ENCODE results near the gene VASH2. TPM values are rescaled to one million over a fixed set of nuclear protein-coding genes. Genes with fewer than 3 reads are reported as not detected.
"Not testable (repeated sequence)": the region's sequence is repeated elsewhere in the genome, so short reads cannot be mapped to it uniquely, and the experiment has no call there.

The VASH2 gene
- total RNA-seq, 1 donor from 2014 or later: 59.8 TPM

- no peak overlapping the region for H3K4me3 Mint-ChIP-seq (ENCODE audit: unreplicated experiment)
- no peaks in the 10 kb centered on the region for H3K4me1 Mint-ChIP-seq (ENCODE audit: low read depth, unreplicated experiment)
- H3K36me3 Mint-ChIP-seq (ENCODE audit: unreplicated experiment): peaks cover 9% of the 10 kb centered on the region
- peaks cover 1% of the 10 kb centered on the region for H3K9me3 Mint-ChIP-seq (ENCODE audit: unreplicated experiment)
- no peak overlapping the region for H3K27ac Mint-ChIP-seq (ENCODE audit: unreplicated experiment)
- TF ChIP-seq, protein P1, sequence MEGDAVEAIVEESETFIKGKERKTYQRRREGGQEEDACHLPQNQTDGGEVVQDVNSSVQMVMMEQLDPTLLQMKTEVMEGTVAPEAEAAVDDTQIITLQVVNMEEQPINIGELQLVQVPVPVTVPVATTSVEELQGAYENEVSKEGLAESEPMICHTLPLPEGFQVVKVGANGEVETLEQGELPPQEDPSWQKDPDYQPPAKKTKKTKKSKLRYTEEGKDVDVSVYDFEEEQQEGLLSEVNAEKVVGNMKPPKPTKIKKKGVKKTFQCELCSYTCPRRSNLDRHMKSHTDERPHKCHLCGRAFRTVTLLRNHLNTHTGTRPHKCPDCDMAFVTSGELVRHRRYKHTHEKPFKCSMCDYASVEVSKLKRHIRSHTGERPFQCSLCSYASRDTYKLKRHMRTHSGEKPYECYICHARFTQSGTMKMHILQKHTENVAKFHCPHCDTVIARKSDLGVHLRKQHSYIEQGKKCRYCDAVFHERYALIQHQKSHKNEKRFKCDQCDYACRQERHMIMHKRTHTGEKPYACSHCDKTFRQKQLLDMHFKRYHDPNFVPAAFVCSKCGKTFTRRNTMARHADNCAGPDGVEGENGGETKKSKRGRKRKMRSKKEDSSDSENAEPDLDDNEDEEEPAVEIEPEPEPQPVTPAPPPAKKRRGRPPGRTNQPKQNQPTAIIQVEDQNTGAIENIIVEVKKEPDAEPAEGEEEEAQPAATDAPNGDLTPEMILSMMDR (IDR thresholded peaks at IDR 0.05; ENCODE audit: partially characterized antibody, unreplicated experiment): no peak
- H3K27me3 Mint-ChIP-seq (ENCODE audit: unreplicated experiment): no peaks in the 10 kb centered on the region
- DNase-seq: no peak
Observed at GRCh38 chr1:212908971-212909370, 41.4 kb upstream of the VASH2 start.

GRCh38 chr1:212909652-212910063 is 40.7 kb upstream of the VASH2 start:
- Mint-ChIP-seq H3K27ac (ENCODE audit: unreplicated experiment) (no peak overlapping the region), H3K4me3 (ENCODE audit: unreplicated experiment) (no peak overlapping the region), H3K27me3 (ENCODE audit: unreplicated experiment) (peaks cover 2% of the 10 kb centered on the region), H3K4me1 (ENCODE audit: low read depth, unreplicated experiment) (peaks cover 4% of the 10 kb centered on the region), H3K9me3 (ENCODE audit: unreplicated experiment) (peaks cover 1% of the 10 kb centered on the region), H3K36me3 (ENCODE audit: unreplicated experiment) (peaks cover 3% of the 10 kb centered on the region)
- TF ChIP-seq, protein P1 (IDR thresholded peaks at IDR 0.05; ENCODE audit: partially characterized antibody, unreplicated experiment): no peak
- no peak for DNase-seq

GRCh38 chr1:212910213-212910612 is 40.1 kb upstream of the VASH2 start:
- not testable (repeated sequence) for H3K36me3 Mint-ChIP-seq (ENCODE audit: unreplicated experiment); H3K27me3 Mint-ChIP-seq (ENCODE audit: unreplicated experiment); H3K27ac Mint-ChIP-seq (ENCODE audit: unreplicated experiment); H3K4me3 Mint-ChIP-seq (ENCODE audit: unreplicated experiment); H3K4me1 Mint-ChIP-seq (ENCODE audit: low read depth, unreplicated experiment); H3K9me3 Mint-ChIP-seq (ENCODE audit: unreplicated experiment); DNase-seq

DNA sequence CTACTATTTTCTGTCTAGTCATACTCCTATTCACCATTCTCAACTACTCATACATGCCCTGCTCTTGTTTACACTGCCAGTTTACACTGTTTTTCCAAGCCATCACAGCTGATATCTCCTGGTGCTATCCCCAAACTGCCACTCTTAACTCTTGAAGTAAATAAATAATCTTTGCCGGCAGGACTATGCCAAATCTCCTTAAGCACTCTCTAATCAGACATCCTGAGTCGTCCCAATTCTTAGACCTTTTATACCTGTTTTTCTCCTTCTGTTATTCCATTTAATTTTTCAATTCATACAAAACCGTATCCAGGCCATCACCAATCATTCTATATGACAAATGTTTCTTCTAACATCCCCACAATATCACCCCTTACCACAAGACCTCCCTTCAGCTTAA is 36.7 kb upstream of the VASH2 start:
- not testable (repeated sequence) for H3K36me3 Mint-ChIP-seq (ENCODE audit: unreplicated experiment); H3K27me3 Mint-ChIP-seq (ENCODE audit: unreplicated experiment); H3K27ac Mint-ChIP-seq (ENCODE audit: unreplicated experiment); H3K9me3 Mint-ChIP-seq (ENCODE audit: unreplicated experiment); DNase-seq; H3K4me3 Mint-ChIP-seq (ENCODE audit: unreplicated experiment)
- H3K4me1 Mint-ChIP-seq (ENCODE audit: low read depth, unreplicated experiment): peaks cover 28% of the 10 kb centered on the region

DNA sequence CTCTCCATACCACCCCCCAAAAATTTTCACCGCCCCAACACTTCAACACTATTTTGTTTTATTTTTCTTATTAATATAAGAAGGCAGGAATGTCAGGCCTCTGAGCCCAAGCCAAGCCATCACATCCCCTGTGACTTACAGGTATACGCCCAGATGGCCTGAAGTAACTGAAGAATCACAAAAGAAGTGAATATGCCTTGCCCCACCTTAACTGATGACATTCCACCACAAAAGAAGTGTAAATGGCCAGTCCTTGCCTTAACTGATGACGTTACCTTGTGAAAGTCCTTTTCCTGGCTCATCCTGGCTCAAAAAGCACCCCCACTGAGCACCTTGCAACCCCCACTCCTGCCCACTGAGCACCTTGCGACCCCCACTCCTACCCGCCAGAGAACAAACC is 36.2 kb upstream of the VASH2 start:
- not testable (repeated sequence) for H3K4me3 Mint-ChIP-seq (ENCODE audit: unreplicated experiment); DNase-seq; H3K27me3 Mint-ChIP-seq (ENCODE audit: unreplicated experiment); H3K27ac Mint-ChIP-seq (ENCODE audit: unreplicated experiment); H3K9me3 Mint-ChIP-seq (ENCODE audit: unreplicated experiment); H3K36me3 Mint-ChIP-seq (ENCODE audit: unreplicated experiment)
- H3K4me1 Mint-ChIP-seq (ENCODE audit: low read depth, unreplicated experiment): peaks cover 32% of the 10 kb centered on the region

DNA sequence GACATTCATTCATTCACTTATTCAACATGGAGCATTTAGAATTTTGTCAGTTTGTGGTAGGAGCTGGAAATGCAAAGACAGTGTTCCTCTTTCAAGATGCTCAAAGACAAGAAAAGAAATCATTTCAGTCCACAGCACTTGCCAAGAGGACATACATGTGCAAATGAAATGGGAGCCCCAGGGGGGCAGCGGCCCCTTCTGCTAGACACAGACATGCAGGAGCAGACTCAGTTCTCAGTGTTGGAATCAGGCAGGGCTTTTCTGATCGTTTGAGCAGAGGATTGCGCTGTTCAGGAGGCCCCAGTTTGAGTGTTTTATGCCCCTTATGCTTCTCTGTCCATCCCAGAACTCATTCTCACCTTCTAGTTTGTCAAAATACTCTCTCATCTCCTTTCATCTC is 35.6 kb upstream of the VASH2 start:
- peak overlapping the region; percentile 76 for H3K4me3 Mint-ChIP-seq (ENCODE audit: unreplicated experiment)
- peaks cover 8% of the 10 kb centered on the region for H3K27me3 Mint-ChIP-seq (ENCODE audit: unreplicated experiment)
- DNase-seq: peak; percentile 70
- TF ChIP-seq, protein P1 (IDR thresholded peaks at IDR 0.05; ENCODE audit: partially characterized antibody, unreplicated experiment): no peak
- peak overlapping the region; percentile 91 for H3K27ac Mint-ChIP-seq (ENCODE audit: unreplicated experiment)
- peaks cover 9% of the 10 kb centered on the region for H3K9me3 Mint-ChIP-seq (ENCODE audit: unreplicated experiment)
- peaks cover 37% of the 10 kb centered on the region for H3K4me1 Mint-ChIP-seq (ENCODE audit: low read depth, unreplicated experiment)
- no peaks in the 10 kb centered on the region for H3K36me3 Mint-ChIP-seq (ENCODE audit: unreplicated experiment)
